NCI-H187 (cell line): ENCODE data around the gene DST.

Experiments
- DNase-seq, 2 experiments: peaks; one replicate each; lab custom pipeline; 2025; lab: John Stamatoyannopoulos, UW

The DST gene

DNA sequence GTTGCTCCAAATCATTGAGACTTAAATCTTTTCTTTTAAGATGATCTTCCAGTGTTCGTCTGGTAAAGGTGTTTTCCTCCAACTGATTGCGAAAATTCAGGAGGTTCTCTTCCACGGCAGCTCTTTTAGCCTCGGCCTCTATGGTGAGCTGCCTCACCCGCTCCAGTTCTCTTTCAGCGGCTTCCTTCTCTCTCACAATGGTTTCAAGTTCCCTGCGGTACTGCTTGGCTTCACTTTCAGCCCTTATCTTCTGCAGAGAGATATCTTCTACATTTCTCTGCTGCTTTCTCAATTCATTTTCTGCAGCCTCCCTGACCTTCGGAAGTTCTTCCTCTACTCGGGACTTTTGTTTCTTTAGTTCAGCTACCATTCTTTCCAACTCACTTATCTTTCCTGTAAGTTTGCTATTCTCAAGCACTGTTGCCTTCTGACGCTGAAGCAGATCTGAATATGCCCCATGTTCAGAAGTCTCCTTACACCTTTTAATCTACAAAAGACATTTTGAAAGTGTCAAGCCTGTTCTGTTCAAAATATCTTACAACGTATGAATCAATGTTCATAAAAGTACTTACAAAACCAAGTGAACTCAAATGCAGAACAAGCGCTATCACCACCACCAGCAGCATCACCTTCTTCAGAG lies 22.3 kb downstream of the DST start:
- no peak for DNase-seq

DNA sequence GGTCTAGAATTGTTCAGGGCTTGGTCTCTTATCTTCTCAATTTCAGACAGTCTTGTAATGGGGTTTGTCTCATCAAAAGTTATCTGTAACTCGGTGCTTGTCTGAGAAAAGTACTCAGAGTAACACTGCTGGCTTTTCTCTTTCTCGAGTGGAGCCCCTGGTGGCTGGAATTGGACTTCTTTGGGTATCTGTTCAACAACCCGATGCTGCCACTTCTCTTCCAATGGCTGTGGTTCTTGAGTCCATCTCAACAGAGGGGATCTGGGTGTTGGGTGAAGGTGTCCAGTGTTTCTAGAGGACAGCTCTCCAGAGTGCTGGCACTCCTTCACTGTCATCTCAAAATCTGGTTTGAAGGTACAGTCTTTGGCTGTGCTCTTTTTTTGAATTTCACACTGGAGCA lies 24.6 kb downstream of the DST start:
- DNase-seq: no peak

DNA sequence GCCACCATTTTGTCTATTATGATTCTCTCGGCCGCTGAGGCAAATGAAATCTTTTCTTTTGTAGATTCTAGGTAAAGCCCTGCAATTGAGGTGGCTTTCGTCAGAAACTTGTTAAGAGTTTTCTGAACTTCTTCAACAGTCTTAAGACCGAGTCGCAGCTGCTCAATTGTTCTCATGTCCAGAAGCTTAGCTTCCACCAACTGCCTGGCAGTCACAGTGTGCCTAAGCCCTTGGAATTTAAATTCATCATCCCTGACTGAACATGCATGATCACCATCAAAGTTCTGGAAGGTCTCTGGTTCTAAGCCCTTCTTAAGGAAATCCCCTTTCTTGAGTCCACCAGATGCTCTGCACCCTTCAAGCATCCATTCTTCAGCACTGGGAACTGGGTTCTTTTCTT lies 25.7 kb downstream of the DST start:
- DNase-seq: no peak

DNA sequence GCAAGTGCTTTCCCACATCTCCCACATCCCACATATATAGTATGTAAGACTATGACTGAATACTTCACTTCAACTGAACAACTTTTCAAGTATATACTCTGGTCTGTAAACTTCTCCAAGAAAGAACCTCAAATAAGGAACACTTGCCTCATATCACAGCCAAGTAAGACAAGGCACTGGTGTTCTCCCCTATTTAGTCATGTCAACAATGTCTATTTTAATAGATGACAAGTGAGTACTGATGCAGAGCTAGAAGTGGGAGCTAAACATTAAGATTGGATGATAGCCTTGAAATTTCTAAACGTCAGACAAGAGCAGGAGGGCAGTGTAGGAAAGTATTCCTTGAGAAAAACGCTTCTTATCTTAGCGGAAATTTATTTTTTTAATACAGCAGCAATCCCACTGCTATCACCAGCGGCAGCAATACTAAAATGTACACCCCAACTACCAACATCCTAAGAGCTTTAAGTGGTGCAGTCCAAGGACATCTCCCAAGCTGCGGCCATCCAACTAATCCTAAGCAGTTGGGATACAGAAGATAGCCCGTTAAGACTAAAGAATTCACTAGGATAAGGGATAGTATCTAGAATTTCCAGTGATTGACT lies 29.3 kb downstream of the DST start:
- no peak for DNase-seq

DNA sequence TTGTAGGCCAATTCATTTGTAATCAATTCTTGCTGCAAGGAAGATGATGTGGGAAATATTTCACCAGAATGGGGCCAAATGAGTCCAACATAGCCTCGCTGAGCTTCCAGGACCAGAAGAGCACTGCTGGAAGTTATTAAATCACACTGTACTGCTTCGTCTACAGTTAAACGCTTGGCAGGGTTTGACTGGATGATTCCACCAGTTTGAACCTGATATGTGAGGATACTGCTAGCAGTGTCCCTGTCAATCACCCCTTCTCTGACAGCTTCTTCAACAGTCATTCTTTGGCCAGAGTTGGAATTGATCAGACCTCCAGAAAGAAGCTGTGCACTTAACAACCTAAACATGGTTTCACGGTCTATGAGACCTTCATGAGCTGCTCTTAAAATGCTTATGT lies 34.4 kb downstream of the DST start:
- DNase-seq: no peak

DNA sequence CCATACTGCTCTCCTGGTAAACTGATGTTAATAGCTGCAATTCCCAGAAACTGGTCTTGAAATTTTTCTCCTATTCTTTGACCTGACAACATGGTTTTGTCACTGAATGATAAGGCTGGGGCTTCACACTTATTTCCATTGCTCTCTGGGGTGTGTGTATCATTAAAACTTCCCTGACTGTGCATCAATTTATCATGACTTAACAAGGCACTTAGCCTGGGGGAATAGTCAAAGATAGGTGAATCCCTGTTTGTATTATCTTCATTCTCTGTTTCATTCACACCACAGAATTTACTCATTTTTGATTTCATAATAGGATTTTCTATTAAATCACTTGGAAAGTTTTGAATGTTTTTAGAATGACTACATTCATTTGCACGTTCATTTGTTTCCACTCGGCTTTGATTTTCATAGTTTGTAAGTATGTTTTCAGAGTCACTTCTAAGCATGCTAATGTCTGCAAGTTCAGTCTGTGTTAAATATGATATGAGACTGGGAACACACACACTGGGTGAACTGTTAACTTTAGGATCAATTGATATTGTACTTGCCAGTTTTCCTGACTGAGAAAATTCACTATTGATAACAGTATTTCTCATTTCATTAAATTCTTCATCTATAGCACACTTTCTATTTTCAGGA lies 35.5 kb downstream of the DST start:
- DNase-seq: no peak

DNA sequence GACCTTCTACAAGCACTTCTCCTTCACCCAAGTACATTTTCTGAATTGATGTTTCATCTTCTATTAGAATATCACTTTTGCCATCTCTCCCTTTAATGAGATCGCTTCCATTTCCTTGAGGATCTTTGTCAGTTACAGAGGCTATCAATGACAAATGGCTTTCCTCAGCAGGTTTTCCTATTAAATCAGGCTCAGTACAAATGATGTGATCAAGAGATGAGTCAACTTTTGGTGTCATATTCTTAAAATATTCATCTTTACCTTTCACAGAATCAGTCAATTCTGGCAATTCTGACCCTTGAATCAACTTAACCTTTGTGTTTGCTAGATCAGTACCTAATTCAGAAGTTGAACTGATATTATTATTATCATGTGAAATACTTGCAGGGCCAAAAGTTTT lies 37.3 kb downstream of the DST start:
- no peak for DNase-seq

DNA sequence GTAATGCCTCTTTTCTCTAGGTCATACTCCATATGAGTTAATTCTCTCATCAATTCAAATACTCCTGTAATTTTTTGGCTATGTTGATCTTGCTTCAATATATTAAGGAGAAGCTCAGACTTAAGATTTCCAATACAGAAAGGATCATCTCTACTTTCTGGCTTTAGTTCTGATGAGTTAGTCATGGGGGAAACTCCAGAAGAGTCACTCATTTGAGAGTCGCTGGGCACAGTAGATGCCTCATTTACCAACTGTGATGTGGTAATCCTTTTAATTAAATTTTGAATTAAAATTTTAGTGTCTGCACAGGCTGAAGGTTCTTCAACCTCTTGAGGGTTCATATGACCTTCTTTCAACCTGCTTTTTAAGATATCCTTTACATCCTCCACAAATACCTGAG lies 38.5 kb downstream of the DST start:
- DNase-seq: no peak

DNA sequence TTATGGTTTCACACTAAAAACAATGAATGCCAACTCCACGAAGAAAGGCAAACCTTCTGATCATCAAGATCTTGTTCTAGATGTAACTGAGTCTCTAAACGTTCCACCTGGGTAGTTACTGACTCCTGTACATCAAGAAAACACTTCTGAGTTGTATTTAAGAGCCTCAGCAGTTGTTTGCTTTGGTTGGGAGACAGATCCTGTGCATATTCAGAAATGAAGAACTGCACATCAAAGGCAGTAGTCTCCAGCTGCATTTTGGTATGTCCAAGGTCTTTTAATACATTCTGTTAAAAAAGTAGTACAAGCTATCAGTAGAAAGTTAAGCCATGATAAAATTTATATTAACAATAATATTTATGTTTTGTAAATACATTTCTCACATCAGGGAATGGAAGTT lies 41.3 kb downstream of the DST start:
- DNase-seq: no peak

DNA sequence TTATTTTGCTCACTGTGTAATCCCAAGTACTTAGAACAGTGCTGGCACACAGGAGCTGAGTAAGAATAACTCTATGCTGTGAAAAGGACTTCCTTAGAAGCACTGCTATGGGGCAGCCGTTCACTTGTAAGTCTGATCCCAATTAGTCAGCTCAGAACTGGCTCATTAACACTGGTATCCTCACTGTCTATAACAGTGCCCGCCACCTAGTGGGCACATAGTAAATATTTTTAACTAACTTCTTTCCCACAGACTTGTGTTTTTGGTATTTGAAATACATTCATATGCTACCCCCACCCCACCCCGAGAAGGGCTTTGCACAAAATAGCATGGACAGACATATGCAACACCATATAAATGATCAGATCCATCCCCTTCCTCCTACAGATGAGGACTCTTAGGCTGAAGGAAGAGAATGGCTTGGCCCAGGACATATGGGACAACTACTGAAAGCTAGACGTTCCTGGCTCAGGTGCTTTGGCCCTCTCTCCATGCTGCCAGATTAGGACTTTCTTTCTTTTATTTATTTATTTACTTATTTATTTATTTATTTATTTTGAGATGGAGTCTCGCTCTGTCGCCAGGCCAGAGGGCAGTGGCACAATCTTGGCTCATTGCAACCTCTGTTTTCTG lies 47.1 kb downstream of the DST start:
- no peak for DNase-seq

DNA sequence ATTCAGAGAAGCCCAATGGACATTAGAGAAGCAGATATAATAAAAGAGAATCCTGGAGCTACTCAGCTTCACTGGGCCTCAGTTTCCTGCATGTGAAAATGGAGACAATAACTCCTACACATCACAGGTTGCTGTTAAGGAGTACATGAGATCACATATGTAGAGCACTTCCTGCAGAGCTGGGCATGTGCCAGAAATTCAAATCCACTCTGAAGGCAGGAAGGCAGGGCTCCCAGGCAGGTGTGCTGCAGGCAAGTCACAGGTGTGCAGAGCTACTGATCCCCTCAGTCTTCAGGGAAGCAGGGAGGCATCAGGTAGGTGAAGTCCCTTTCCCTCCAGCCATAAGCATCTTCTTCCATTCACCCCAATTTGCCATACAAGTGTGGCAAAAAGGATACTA lies 48.0 kb downstream of the DST start:
- DNase-seq: no peak

DNA sequence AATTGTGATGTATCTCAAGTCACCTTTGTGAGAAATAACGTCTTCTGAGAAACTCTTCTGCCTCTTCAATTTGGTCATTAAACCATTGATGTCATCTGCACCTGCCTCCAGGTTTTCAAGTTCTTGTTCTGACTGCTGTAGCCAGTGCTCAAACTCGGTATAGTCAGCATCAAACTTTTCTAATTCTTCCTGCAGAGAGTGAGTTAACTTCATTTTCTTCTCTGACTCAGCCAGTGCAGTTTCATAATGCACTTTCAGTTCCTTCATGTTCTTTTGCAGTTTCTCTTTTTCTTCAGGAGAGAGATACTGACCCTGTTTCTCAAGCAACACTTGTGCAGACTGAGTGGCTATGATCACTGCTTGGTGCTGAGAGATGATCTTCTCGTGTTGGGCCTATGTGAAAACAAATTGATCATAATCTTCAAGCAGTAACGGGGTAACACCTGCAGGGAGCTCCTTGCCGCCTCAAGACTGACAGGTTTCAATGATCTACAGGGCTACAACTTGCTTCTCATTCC lies 48.8 kb downstream of the DST start:
- no peak for DNase-seq

DNA sequence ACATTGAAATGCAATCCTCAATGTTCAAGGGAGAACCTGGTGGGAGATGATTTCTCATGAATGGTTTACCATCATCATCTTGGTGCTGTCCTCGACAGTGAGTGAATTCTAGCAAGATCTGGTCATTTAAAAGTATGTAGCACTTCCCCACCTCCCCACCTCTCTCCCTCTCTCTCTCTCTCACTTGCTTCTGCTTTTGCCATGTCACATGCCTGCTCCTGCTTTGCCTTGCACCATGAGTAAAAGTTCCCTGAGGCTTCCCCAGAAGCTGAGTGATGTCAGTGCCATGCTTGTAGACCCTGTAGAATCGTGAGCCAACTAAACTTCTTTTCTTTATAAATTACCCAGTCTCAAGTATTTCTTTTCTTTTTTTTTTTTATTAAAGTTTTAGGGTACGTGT lies 60.5 kb downstream of the DST start:
- DNase-seq: no peak

DNA sequence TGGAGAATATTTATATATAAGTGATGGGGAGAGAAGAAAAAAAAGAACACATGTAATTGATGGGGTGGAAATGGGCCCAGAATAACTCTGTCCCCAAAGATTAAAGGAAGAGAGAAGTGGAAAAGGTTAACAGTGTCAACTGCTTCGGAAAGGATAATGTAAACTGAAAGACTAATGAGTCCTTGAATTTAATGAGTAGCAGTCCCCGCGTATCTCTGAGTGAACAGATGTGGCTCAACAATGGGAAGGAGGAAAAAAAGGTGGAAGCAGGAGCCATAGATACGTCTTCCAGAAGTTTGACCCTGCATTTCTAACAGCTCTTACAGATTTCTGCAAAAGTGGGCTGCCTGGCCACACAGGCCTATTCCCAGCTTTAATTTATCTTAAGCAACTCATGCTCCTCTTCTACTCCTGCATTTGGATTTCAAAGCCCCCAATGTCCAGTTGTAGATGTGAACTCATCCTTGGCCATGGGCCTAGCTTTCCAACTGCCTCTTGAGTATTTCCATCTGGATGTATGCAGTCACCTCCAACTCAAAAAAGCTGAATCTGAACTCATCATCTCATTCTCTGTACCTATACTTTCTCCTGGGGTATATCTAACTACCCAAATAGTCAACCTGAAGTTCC lies 61.3 kb downstream of the DST start:
- DNase-seq: no peak

DNA sequence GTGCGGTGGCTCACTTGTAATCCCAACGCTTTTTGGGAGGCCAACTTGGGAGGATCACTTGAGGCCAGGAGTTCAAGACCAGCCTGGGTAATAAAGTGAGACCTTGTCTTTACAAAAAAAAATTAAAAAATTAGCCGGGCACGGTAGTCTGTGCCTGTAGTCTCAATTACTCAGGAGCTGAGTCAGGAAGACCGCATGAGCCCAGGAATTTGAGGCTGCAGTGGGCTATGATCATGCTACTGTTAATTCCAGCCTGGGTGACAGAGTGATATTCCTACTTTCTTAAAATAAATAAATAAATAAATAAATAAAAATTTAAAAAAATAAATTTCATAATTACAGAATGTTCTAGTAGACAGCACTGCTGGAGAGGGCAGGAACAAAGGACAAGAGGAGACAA lies 62.4 kb downstream of the DST start:
- no peak for DNase-seq

DNA sequence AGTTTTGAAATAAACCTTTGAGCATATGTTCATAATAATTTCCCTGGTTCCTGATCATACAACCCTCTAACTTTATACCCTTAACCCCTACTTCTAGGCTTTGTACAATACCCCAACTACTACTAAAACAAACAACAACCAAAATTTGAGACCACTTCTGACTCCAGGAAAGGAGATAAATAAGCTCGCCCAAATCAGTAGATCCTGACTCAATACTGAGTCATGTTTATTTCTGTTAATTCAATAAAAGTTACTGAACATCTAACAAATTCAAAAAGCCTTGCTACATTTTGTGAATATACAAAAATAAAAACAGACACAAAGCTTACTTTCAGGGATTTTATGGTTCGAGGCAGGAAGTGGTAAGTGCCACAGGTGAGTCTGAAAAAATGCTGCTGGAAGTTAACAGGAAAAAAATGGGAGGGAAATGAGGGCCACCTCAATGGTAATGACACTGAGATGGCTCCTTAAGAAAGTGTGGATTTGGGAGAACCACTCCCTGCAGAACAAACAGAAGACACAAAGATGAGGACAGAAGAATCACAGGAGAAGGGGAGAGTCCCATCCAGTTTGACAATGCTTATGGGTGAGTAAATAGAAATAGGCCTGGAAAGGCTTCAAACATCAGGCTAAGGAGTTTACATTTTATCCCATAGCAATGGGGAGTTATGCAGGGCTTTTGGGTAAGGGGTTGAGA lies 63.4 kb downstream of the DST start:
- no peak for DNase-seq

DNA sequence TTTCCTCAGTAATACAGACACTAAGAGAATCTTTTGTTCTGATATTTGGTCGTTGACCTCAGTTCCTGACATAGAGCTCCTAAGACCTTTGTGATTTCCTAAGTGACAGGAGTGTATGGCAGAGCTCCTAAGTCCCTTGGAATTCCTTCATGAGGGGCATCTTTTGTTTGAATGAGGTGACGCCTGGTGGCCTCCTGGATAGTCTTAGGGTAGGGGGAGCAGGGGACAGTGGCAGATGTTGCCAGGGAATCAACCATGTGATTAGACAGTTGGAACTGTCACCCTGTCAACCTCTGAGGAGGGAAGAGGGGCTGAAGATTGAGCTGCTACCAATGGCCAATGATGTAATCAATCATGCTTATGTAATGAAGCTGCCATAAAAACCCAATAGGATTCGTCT lies 67.0 kb downstream of the DST start:
- no peak for DNase-seq

DNA sequence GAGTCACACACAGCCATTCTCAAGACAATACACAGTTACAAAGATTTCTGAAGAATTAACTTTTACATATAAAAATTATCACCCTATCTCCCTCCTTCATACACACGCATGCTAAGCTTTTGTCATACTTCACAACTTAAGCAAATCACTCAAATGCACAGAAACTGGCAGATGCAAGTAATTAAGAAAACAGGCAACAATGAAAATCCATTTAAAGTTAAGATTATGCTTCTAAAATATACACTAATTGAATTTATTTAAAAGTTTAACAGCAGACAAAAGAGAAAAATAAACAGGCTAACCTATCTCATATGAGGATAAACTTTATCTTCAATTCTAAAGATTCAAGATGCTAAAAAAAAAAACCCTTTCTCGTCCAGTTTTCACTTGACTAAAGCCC lies 68.4 kb downstream of the DST start:
- no peak for DNase-seq

DNA sequence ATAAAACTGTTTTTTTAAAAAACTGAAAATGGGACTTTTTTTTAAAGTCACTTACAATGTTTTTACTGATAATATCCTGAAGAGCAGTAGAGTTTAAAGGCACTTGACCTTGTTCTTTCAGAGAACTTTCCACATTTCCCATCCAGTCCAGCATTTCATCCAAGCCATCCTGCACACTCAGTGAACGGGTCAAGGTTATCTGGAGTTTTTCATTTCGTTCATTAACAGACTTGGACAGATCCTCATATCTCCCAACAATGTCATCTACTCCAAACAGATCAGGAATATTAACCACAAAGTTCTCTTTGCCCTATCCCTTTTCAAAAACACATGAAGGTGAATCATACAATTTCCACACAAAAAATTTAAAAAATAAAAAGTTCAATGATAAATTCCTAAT lies 69.1 kb downstream of the DST start:
- no peak for DNase-seq

DNA sequence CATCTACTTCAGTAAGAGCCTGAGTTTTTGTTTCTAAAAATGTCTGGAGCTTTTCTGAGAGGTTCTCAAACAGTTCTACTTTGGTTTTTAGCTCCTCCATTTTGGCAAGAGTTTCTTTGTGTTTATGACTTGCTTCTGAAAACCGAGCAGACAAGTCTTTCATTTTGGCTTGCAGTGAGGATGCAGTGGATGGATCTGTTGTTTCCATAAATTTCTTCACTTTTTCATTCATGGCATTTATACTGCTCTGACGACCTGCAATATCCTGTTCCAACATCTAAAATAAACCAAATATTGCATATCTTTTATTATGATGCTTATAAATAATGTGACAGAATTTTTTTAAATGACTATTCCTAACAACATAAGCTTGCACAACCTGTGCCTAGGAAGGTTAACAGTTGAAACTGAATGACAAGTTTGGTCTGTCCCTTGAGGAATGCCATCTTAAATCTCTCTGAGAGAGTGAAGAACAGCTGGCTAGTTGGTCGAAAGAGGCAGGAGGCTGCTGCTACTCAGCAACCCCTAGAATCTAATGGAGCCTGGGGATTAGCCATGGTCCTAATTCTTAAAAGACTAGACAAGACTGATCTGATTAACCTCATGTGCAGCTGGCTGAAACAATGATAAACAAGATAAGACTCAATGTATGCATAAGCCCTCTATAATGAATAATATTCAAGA lies 69.8 kb downstream of the DST start:
- DNase-seq: no peak

DNA sequence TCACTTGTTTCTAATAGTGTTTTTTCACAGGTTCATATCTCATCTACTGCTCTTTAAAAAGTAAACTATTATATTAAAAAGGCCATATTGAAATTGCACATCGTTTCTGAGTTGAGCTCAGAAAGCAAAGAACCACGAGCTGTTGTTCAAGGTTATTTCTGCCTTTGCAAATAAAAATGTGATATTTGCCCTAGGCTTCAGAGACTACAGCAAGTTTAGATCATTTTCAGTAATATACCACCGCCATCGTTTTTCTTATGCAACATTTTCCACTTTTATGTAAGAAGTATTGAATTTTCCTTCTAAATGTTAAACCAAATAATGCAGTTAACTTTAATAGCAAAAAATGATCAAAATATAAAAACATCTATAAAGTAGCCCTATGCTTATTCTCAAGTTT lies 71.1 kb downstream of the DST start:
- no peak for DNase-seq
